Measurements from ENCODE around the gene UBN1. TPM values are rescaled to one million over a fixed set of nuclear protein-coding genes. Genes with fewer than 3 reads are reported as not detected.
A peak's percentile ranks its signal among the peaks of the same experiment; 100 is the strongest.

UBN1 gene
- total RNA-seq, 1 experiment from 2014 or later: 32.8 TPM

GRCh38 chr16:4860727-4861342 lies 13.6 kb downstream of the UBN1 start:
- no peak overlapping the region for H3K4me3 ChIP-seq (ENCODE audit: insufficient read depth, low read depth, low read length)
- no peaks in the 10 kb centered on the region for H3K27me3 ChIP-seq (ENCODE audit: control insufficient read depth, insufficient read depth, low read length)
- H3K36me3 ChIP-seq (replicated peaks; ENCODE audit: control insufficient read depth, insufficient read depth, low read length): peaks cover 39% of the 10 kb centered on the region
- DNase-seq: no peak

GRCh38 chr16:4862639-4863038 lies 15.4 kb downstream of the UBN1 start:
- Histone ChIP-seq H3K4me3 (ENCODE audit: insufficient read depth, low read depth, low read length) (no peak overlapping the region), H3K36me3 (replicated peaks; ENCODE audit: control insufficient read depth, insufficient read depth, low read length) (peaks cover 33% of the 10 kb centered on the region), H3K27me3 (ENCODE audit: control insufficient read depth, insufficient read depth, low read length) (no peaks in the 10 kb centered on the region)
- no peak for DNase-seq

DNA sequence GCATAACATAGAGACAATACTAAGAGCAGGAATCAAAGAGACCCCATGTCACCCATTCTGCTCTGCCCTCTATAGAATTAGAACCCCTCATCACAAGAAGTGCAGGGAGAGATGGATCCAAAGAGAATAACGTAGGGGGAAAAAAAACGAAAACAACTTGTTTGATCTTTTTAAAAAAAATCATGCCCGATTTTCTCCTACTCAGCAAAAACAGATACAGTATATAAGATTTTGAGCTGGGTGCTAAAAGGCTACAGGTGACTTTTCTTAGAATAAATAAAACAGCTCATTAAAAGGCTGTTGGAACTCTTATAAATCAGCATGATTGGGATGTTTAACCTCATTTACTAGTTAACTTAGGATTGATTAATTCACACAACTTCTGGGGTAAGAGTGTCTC lies 17.4 kb downstream of the UBN1 start:
- peaks cover 19% of the 10 kb centered on the region for H3K36me3 ChIP-seq (replicated peaks; ENCODE audit: control insufficient read depth, insufficient read depth, low read length)
- H3K27me3 ChIP-seq (ENCODE audit: control insufficient read depth, insufficient read depth, low read length): no peaks in the 10 kb centered on the region
- no peak for DNase-seq
- no peak overlapping the region for H3K4me3 ChIP-seq (ENCODE audit: insufficient read depth, low read depth, low read length)

DNA sequence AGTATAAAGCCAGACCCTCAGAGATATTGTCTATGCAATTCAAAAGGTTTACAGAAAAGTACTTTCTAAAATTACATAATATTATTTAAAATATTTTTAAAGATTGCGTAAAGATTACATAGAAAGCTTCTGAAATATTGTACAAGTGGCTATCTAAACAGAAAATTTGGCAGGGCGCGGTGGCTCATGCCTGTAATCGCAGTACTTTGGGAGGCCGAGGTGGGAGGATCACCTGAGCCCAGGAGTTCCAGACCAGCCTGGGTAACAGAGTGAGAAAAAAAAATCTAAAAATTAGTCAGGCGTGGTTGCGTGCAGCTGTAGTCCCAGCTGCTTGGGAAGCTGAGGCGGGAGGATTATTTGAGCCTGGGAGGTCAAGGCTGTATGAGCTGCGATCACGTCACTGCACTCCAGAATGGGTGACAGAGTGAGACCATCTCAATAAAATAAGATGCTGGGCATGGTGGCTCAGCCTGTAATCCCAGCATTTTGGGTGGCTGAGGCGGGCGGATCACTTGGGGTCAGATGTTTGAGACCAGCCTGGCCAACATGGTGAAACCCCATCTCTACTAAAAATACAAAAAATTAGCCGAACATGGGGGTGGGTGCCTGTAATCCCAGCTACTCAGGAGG lies 18.1 kb downstream of the UBN1 start:
- Histone ChIP-seq H3K36me3 (replicated peaks; ENCODE audit: control insufficient read depth, insufficient read depth, low read length) (peaks cover 18% of the 10 kb centered on the region), H3K27me3 (ENCODE audit: control insufficient read depth, insufficient read depth, low read length) (no peaks in the 10 kb centered on the region)
- no peak for DNase-seq

DNA sequence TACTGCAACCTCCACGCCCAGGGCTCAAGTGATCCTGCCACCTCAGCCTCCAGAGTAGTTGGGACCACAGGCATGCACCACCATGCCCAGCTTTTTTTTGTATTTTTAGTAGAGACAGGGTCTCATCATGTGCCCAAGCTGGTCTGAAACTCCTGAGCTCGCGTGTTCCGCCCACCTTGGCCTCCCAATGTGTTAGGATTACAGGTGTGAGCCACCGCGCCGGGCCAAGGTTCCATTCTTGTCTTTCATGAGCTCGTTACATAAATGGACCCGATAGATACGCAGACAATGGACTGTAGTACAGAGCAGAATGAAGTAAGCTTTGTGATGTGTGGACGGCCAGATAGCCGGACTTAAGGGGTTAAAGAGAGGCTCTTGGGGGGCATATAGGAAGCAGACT lies 19.3 kb downstream of the UBN1 start:
- no peak for DNase-seq

More for the DNA sequence above, 18.1 kb downstream of the UBN1 start:
- H3K4me3 ChIP-seq (ENCODE audit: insufficient read depth, low read depth, low read length): no peak overlapping the region

DNA sequence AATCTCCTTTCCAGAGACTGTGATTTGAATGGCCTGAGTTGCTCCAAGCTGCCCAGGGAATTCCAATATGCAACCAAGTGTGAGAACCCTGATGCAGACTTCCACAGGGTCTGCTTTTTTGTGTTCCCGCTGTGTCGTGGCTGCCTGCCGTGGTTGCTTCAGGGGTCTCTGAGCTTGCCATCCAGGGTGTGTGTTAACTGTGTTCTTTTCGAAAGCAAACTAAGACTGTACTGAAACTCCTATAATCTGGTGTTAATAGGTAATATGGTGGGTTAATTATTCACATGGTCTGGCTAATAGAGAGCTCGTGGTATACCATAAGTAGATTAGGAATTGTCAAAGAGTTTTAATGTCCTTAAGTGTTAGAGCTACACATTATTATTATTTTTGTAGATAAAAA lies 20.7 kb downstream of the UBN1 start:
- H3K4me3 ChIP-seq (ENCODE audit: insufficient read depth, low read depth, low read length): no peak overlapping the region
- peaks cover 22% of the 10 kb centered on the region for H3K36me3 ChIP-seq (replicated peaks; ENCODE audit: control insufficient read depth, insufficient read depth, low read length)
- DNase-seq: no peak
- H3K27me3 ChIP-seq (ENCODE audit: control insufficient read depth, insufficient read depth, low read length): no peaks in the 10 kb centered on the region

More for the DNA sequence above, 19.3 kb downstream of the UBN1 start:
- H3K36me3 ChIP-seq (replicated peaks; ENCODE audit: control insufficient read depth, insufficient read depth, low read length): peaks cover 16% of the 10 kb centered on the region
- H3K27me3 ChIP-seq (ENCODE audit: control insufficient read depth, insufficient read depth, low read length): no peaks in the 10 kb centered on the region
- H3K4me3 ChIP-seq (ENCODE audit: insufficient read depth, low read depth, low read length): no peak overlapping the region

DNA sequence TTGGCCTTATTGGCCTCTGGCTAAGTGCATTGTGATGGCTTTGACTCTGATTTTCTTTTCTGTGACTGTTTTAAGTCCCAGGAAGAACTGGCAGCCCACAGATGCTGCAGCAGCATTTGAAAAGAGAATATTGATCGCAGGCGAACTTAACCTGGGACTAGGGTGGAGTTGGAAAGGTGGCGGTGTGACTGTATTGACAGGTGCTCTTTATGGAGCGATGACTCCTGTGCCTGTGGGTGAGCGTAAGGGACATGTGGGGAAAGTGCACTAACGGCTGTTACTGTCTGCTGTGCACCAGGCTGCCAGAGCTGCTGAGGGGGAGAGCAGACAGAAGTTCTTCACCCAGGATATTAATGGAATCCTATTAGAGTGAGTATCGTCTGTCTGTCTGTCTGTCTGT lies 21.3 kb downstream of the UBN1 start:
- Histone ChIP-seq H3K27me3 (ENCODE audit: control insufficient read depth, insufficient read depth, low read length) (no peaks in the 10 kb centered on the region), H3K36me3 (replicated peaks; ENCODE audit: control insufficient read depth, insufficient read depth, low read length) (peaks cover 27% of the 10 kb centered on the region), H3K4me3 (ENCODE audit: insufficient read depth, low read depth, low read length) (no peak overlapping the region)
- DNase-seq: no peak

- no peak for DNase-seq
- no peak overlapping the region for H3K4me3 ChIP-seq (ENCODE audit: insufficient read depth, low read depth, low read length)
- peaks cover 31% of the 10 kb centered on the region for H3K36me3 ChIP-seq (replicated peaks; ENCODE audit: control insufficient read depth, insufficient read depth, low read length)
- no peaks in the 10 kb centered on the region for H3K27me3 ChIP-seq (ENCODE audit: control insufficient read depth, insufficient read depth, low read length)
Observed at GRCh38 chr16:4869147-4869805, 22.0 kb downstream of the UBN1 start.

DNA sequence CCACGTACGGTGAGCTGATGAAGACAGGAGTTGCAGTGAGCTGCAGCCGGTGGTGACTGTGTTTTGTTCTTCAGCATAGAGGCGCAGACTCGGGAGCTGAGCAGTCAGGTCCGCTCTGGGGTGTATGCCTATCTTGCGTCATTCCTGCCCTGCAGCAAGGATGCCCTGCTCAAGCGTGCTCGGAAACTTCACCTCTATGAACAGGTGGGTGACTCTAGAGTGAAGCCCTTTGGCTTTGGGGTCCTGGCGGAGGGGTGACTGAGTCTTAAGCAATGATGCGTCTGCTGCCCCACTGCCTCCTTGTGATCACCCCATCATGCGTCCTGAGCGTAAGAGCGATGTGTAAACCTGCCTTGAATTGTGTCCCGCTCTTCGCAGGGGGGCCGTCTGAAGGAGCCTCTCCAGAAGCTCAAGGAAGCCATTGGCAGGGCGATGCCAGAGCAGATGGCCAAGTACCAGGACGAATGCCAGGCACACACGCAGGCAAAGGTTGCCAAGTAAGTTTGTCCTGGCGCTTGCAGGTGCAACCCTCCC lies 22.9 kb downstream of the UBN1 start:
- no peaks in the 10 kb centered on the region for H3K27me3 ChIP-seq (ENCODE audit: control insufficient read depth, insufficient read depth, low read length)
- DNase-seq: peak; percentile 6
- H3K4me3 ChIP-seq (ENCODE audit: insufficient read depth, low read depth, low read length): no peak overlapping the region
- H3K36me3 ChIP-seq (replicated peaks; ENCODE audit: control insufficient read depth, insufficient read depth, low read length): peaks cover 40% of the 10 kb centered on the region

GRCh38 chr16:4871071-4871470 lies 23.8 kb downstream of the UBN1 start:
- H3K27me3 ChIP-seq (ENCODE audit: control insufficient read depth, insufficient read depth, low read length): no peaks in the 10 kb centered on the region
- H3K4me3 ChIP-seq (ENCODE audit: insufficient read depth, low read depth, low read length): no peak overlapping the region
- H3K36me3 ChIP-seq (replicated peaks; ENCODE audit: control insufficient read depth, insufficient read depth, low read length): peaks cover 45% of the 10 kb centered on the region
- no peak for DNase-seq

- Histone ChIP-seq H3K27me3 (ENCODE audit: control insufficient read depth, insufficient read depth, low read length) (no peaks in the 10 kb centered on the region), H3K36me3 (replicated peaks; ENCODE audit: control insufficient read depth, insufficient read depth, low read length) (peaks cover 60% of the 10 kb centered on the region), H3K4me3 (ENCODE audit: insufficient read depth, low read depth, low read length) (no peak overlapping the region)
- no peak for DNase-seq
Observed at GRCh38 chr16:4873091-4873490, 25.8 kb downstream of the UBN1 start.

GRCh38 chr16:4874666-4875065 lies 27.4 kb downstream of the UBN1 start:
- no peak overlapping the region for H3K4me3 ChIP-seq (ENCODE audit: insufficient read depth, low read depth, low read length)
- peaks cover 64% of the 10 kb centered on the region for H3K36me3 ChIP-seq (replicated peaks; ENCODE audit: control insufficient read depth, insufficient read depth, low read length)
- DNase-seq: peak; percentile 19
- H3K27me3 ChIP-seq (ENCODE audit: control insufficient read depth, insufficient read depth, low read length): no peaks in the 10 kb centered on the region

- DNase-seq: no peak
- peaks cover 67% of the 10 kb centered on the region for H3K36me3 ChIP-seq (replicated peaks; ENCODE audit: control insufficient read depth, insufficient read depth, low read length)
- no peaks in the 10 kb centered on the region for H3K27me3 ChIP-seq (ENCODE audit: control insufficient read depth, insufficient read depth, low read length)
- no peak overlapping the region for H3K4me3 ChIP-seq (ENCODE audit: insufficient read depth, low read depth, low read length)
Observed at GRCh38 chr16:4876646-4877379, 29.5 kb downstream of the UBN1 start.

DNA sequence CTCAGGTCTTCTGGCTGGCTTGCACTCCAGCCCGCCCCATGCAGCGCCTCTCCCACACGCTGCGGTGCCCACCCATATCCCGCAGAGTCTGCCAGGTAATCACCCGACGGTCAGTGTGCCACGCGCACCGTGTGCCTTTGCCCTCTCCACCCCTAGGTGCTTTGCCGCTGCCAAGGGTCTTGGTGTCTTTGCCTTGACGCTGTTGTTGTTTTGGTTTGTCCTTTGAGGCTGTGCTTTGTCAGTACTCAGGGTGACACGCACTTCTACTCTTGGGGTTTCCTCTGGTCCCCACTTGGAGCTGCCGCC lies 30.1 kb downstream of the UBN1 start:
- no peak for DNase-seq
- Histone ChIP-seq H3K36me3 (replicated peaks; ENCODE audit: control insufficient read depth, insufficient read depth, low read length) (peaks cover 63% of the 10 kb centered on the region), H3K4me3 (ENCODE audit: insufficient read depth, low read depth, low read length) (no peak overlapping the region), H3K27me3 (ENCODE audit: control insufficient read depth, insufficient read depth, low read length) (no peaks in the 10 kb centered on the region)

- peaks cover 65% of the 10 kb centered on the region for H3K36me3 ChIP-seq (replicated peaks; ENCODE audit: control insufficient read depth, insufficient read depth, low read length)
- no peaks in the 10 kb centered on the region for H3K27me3 ChIP-seq (ENCODE audit: control insufficient read depth, insufficient read depth, low read length)
- no peak for DNase-seq
- no peak overlapping the region for H3K4me3 ChIP-seq (ENCODE audit: insufficient read depth, low read depth, low read length)
Observed at GRCh38 chr16:4879049-4879448, 31.8 kb downstream of the UBN1 start.

All from H7 (cell line).